K562 (cell line): ENCODE results near the gene LAMA3. TPM values are rescaled to one million over a fixed set of nuclear protein-coding genes. Genes with fewer than 3 reads are reported as not detected.

Experiments used
- ATAC-seq: fragments of 200-7000 bp; cut with Tn5 transposase; 3 replicates; pipeline ENCODE4 v1.9.1; 2020; ENCODE audit warnings: moderate library complexity
- BruUV-seq: library from RNA; stranded (reverse); fragments of 400-500 nt; replicated peaks from 2 replicates; lab custom pipeline; 2021; lab: Mats Ljungman, UMichigan
- CTCF ChIA-PET: fragments of 300-600 bp; formaldehyde crosslinking; extraction: SDS; loops from one replicate; lab custom pipeline; 2021; ENCODE audit warnings: low intra/inter-chr PET ratio; lab: Yijun Ruan, JAX
- POLR2A ChIA-PET: fragments of 300-600, 350-650 bp; sonication (Branson Sonifier 250); formaldehyde crosslinking; extraction: SDS; loops from one replicate; lab custom pipeline; 2021; ENCODE audit warnings: antibody characterized with exemption, inconsistent platforms; lab: Yijun Ruan, JAX
- DNase-seq, 4 experiments: peaks; one replicate each; pipeline versions ENCODE4 v3.0.0 to v3.0.0-alpha.2; 2011 to 2018; ENCODE audit warnings: low spot score in 3 of 4, mixed read lengths in 3 of 4; ENCODE audit errors: extremely low read depth in 1 of 4
- FAIRE-seq: peaks from 2 replicates; lab custom pipeline; 2011; peaks lifted over from hg19 to GRCh38; lab: Jason Lieb, UNC
- H2AFZ ChIP-seq: 2 replicates; pipeline ENCODE4 v1.6.0; 2011; ENCODE audit warnings: low read depth, low read length, control low read depth, inconsistent platforms
- H3K27ac ChIP-seq: fragments of 200-600 bp; 3 replicates; pipeline ENCODE4 v1.8.0; 2011; ENCODE audit warnings: low read depth, mild to moderate bottlenecking, control low read depth, inconsistent platforms, low read length, moderate library complexity, mixed read lengths; ENCODE audit errors: extremely low read depth
- H3K27me3 ChIP-seq, 2 experiments: fragments of 300-600 bp in 1 of 2; 2 replicates in 1 of 2; 3 replicates in 1 of 2; pipeline versions ENCODE4 v1.6.0 to v1.8.0; 2011; ENCODE audit warnings: inconsistent platforms in 2 of 2, low read length in 2 of 2, mild to moderate bottlenecking in 1 of 2, mixed read lengths in 1 of 2, moderate library complexity in 1 of 2; ENCODE audit not compliant: control insufficient read depth in 2 of 2, insufficient read depth in 2 of 2
- H3K36me3 ChIP-seq: fragments of 300-600 bp; 3 replicates; pipeline ENCODE4 v1.8.0; 2011; ENCODE audit warnings: mild to moderate bottlenecking, low read length, inconsistent platforms; ENCODE audit not compliant: control insufficient read depth, insufficient read depth
- H3K4me1 ChIP-seq, 2 experiments: fragments of 200-600 bp in 1 of 2; replicated peaks in 1 of 2; 2 replicates in 1 of 2; 3 replicates in 1 of 2; pipeline versions ENCODE4 v1.5.1 to v1.8.0; 2011; ENCODE audit warnings: inconsistent platforms in 2 of 2, low read length in 2 of 2, mild to moderate bottlenecking in 1 of 2, mixed read lengths in 1 of 2, moderate library complexity in 1 of 2; ENCODE audit not compliant: control insufficient read depth in 2 of 2, insufficient read depth in 2 of 2
- H3K4me2 ChIP-seq: 2 replicates; pipeline ENCODE4 v1.6.1; 2011; ENCODE audit warnings: low read length, control low read depth, inconsistent platforms, mixed read lengths; ENCODE audit not compliant: insufficient read depth
- H3K4me3 ChIP-seq: fragments of 200-600 bp; sonication (generic), shearing (Covaris generic); 2 replicates; pipeline ENCODE4 v1.5.1; 2016; ENCODE audit warnings: control low read depth, inconsistent platforms
- H3K79me2 ChIP-seq: fragments of 200-600 bp; 3 replicates; pipeline ENCODE4 v1.8.0; 2011; ENCODE audit warnings: low read length, inconsistent platforms; ENCODE audit not compliant: control insufficient read depth, insufficient read depth
- H3K9ac ChIP-seq, 2 experiments: 2 replicates each; pipeline versions ENCODE4 v1.6.0 to v1.6.1; 2011; ENCODE audit warnings: low read depth in 2 of 2, low read length in 2 of 2, control low read depth in 1 of 2, inconsistent platforms in 1 of 2, mild to moderate bottlenecking in 1 of 2, mixed read lengths in 1 of 2; ENCODE audit not compliant: insufficient read depth in 1 of 2
- H3K9me1 ChIP-seq: one replicate; pipeline ENCODE4 v1.6.0; 2011; ENCODE audit warnings: inconsistent platforms, mild to moderate bottlenecking, low read length, moderate library complexity; ENCODE audit not compliant: control insufficient read depth, insufficient read depth
- H3K9me3 ChIP-seq: replicated peaks from 2 replicates; pipeline ENCODE4 v1.5.1; 2011; ENCODE audit warnings: low read depth, low read length, inconsistent platforms; ENCODE audit not compliant: control insufficient read depth, insufficient read depth
- H4K20me1 ChIP-seq: replicated peaks from 2 replicates; pipeline ENCODE4 v1.6.1; 2011; ENCODE audit warnings: low read length, inconsistent platforms, mixed read lengths; ENCODE audit not compliant: control insufficient read depth, insufficient read depth
- BDP1 ChIP-seq: IDR thresholded peaks from 3 replicates; pipeline ENCODE4 v1.6.1; 2011; ENCODE audit not compliant: insufficient read length, insufficient read depth
- CHD1 ChIP-seq: fragments of 200-600 bp; sonication (generic); IDR thresholded peaks from one replicate; pipeline ENCODE4 v1.6.1; 2012; ENCODE audit warnings: mild to moderate bottlenecking, moderate library complexity, low read length, inconsistent platforms
- EHMT2 ChIP-seq: fragments of 450-650 bp; IDR thresholded peaks from 2 replicates; pipeline ENCODE4 v1.6.1; 2018; ENCODE audit warnings: antibody characterized with exemption
- ESRRA ChIP-seq: fragments of 450-650 bp; IDR thresholded peaks from 2 replicates; pipeline ENCODE4 v1.6.1; 2014; ENCODE audit warnings: low read depth, mild to moderate bottlenecking, moderate library complexity, borderline replicate concordance
- PHF21A ChIP-seq: fragments of 450-650 bp; IDR thresholded peaks from 2 replicates; pipeline ENCODE4 v1.6.1; 2017; ENCODE audit warnings: low read depth, borderline replicate concordance
- PREB ChIP-seq: sonication (generic); formaldehyde crosslinking; IDR thresholded peaks from 2 replicates; pipeline ENCODE4 v1.8.1; 2023; ENCODE audit warnings: mild to moderate bottlenecking, missing genetic modification reagents
- PRPF4 ChIP-seq: fragments of 200-400 bp; formaldehyde crosslinking; IDR thresholded peaks from one replicate; pipeline ENCODE4 v1.6.1; 2017; ENCODE audit warnings: low read length, low read depth, mild to moderate bottlenecking; ENCODE audit not compliant: insufficient read depth, poor library complexity, severe bottlenecking
- SRSF1 ChIP-seq: fragments of 200-400 bp; formaldehyde crosslinking; IDR thresholded peaks from 2 replicates; pipeline ENCODE4 v1.6.1; 2017; ENCODE audit warnings: mild to moderate bottlenecking, low read depth, low read length, moderate library complexity
- STAG1 ChIP-seq: sonication (generic); formaldehyde crosslinking; IDR thresholded peaks from 2 replicates; pipeline ENCODE4 v1.5.0; 2020; ENCODE audit warnings: missing genetic modification reagents, borderline replicate concordance
- ZC3H4 ChIP-seq: sonication (generic); formaldehyde crosslinking; IDR thresholded peaks from 2 replicates; pipeline ENCODE4 v1.9.0; 2021; ENCODE audit warnings: missing genetic modification reagents, borderline replicate concordance
- ZFP36 ChIP-seq: fragments of 150-350 bp; IDR thresholded peaks from 2 replicates; pipeline ENCODE4 v1.6.1; 2018; ENCODE audit warnings: low read length, low read depth; ENCODE audit not compliant: partially characterized antibody
- ZNF316 ChIP-seq: fragments of 450-650 bp; IDR thresholded peaks from 2 replicates; pipeline ENCODE4 v1.6.1; 2016
- ZNF75A ChIP-seq: fragments of 450-650 bp; formaldehyde crosslinking; IDR thresholded peaks from 2 replicates; pipeline ENCODE4 v1.4.0; 2020; ENCODE audit warnings: mild to moderate bottlenecking
- WGBS: fragments of 100-300 bp; shearing (Covaris generic); methylation state at CpG from one replicate; pipeline ENCODE4 v1.1.6; 2016; ENCODE audit warnings: low coverage, mixed read lengths; ENCODE audit not compliant: insufficient coverage; ENCODE audit errors: missing lambda C conversion rate; 5-methylcytosine and 5-hydroxymethylcytosine counted together
- in situ Hi-C: fragments of 300-500 bp; cut with MboI; formaldehyde crosslinking; loops from 4 replicates; pipeline ENCODE4 v1.15.0; 2018; ENCODE audit warnings: inconsistent platforms, mixed read lengths
- intact Hi-C: fragments of 100-400 bp; cut with micrococcal nuclease; formaldehyde crosslinking; loops from 2 replicates; pipeline ENCODE4 v1.14.2; 2022
- polyA plus RNA-seq, 8 experiments: library from polyadenylated mRNA; depleted of rRNA in 4 of 8; stranded (reverse) in 5 of 8; unstranded in 3 of 8; fragments of >200 nt; fragmentation: Nextera tagmentation in 2 of 8; fragmentation: Illumina TruSeq in 1 of 8; extraction: Ambion mirVana in 2 of 8; extraction: Trizol in 1 of 8; gene quantifications; 2 replicates each; pipeline versions ENCODE4 v1.2.1 to v1.2.3, GENCODE V29; 2011 to 2014; ENCODE audit warnings: inconsistent platforms in 1 of 8, missing spikeins in 1 of 8
- total RNA-seq, 7 experiments: library from RNA; depleted of rRNA in 6 of 7; stranded (reverse); fragments of >200 nt in 6 of 7; fragmentation: Illumina TruSeq in 2 of 7; extraction: Trizol in 2 of 7; gene quantifications; 2 replicates each; pipeline versions ENCODE4 v1.2.1 to v1.2.3, GENCODE V29; 2011 to 2021; ENCODE audit warnings: low replicate concordance in 1 of 7

LAMA3 gene
- total and polyA plus RNA-seq, 9 of the 15 experiments (the other 6 are each of a cell fraction or from before 2014, with no cell fraction given): 0.07 TPM; not detected in 8

DNA sequence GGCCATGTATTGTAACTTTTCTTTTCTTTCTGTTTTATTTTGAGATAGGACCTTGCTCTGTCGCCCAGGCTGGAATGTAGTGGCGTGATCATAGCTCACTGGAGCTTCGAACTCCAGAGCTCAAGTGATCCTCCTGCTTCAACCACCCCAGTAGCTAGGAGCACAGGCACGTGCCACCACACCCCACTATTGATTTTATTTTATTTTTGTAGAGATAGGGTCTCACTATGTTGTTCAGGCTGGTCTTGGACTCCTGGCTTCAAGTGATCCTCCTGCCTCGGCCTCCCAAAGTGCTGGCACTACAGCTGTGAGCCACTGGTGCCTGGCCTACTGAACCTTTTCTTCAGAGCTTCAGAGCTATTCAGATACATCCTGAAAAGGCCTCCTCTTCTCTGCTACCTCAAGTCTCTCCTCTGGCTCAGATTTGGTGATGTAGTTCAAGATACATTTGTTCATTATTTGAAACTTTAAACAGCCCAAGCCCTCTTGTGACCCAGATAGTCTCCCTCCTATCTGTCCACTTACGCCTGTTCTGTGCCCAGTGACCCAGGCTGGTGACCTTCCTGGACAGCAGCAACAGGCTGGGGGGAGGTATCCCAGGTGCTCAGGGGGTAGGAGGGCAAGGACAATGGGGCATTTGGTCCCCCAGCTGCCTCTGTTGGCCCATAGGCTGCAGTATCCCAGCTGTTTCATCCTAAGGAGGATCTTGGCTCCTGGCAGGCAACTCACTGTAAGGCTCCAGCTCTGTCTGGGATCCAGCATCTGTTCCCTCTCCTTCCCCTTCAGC is 38.6 kb downstream of the LAMA3 start:
- H3K9ac ChIP-seq: no peak overlapping the region
- no peak overlapping the region for H3K4me3 ChIP-seq
- H3K79me2 ChIP-seq: no peaks in the 10 kb centered on the region
- no TSS peak for BruUV-seq
- H3K27ac ChIP-seq: no peak overlapping the region
- FAIRE-seq: no peak
- 0% methylated on average over 6 of the region's 6 CpGs for WGBS
- no peaks in the 10 kb centered on the region for H3K4me1 ChIP-seq
- no peak overlapping the region for H2AFZ ChIP-seq
- intact Hi-C loops (no loop called here), in situ Hi-C loops (no loop called here)
- H3K36me3 ChIP-seq: no peaks in the 10 kb centered on the region
- no peaks in the 10 kb centered on the region for H3K9me3 ChIP-seq
- TF ChIP-seq ZFP36 (no peak), CHD1 (no peak), SRSF1 (no peak), ZC3H4 (no peak), ZNF75A (CRISPR knock-in tag) (no peak), PREB (no peak), ESRRA (no peak), PRPF4 (no peak), EHMT2 (no peak), STAG1 (no peak), ZNF316 (no peak), PHF21A (no peak), BDP1 (no peak)
- no peak for DNase-seq
- CTCF ChIA-PET: interaction anchor here (0.7 kb wide), 1 partner anchor 1213 kb away, joined by 6 read pairs; no protein-coding TSS in a partner anchor
- H4K20me1 ChIP-seq: no peaks in the 10 kb centered on the region; the same call in 1 of the 2 replicates
- H3K4me2 ChIP-seq: no peak overlapping the region
- POLR2A ChIA-PET: no interaction called here
- peaks cover 19 to 29% of the 10 kb centered on the region in 2 experiments for H3K27me3 ChIP-seq
- no peaks in the 10 kb centered on the region for H3K9me1 ChIP-seq
- ATAC-seq: no peak; the same call in 2 of the 3 replicates
